Measurements from ENCODE around the gene CCNL1. TPM values are rescaled to one million over a fixed set of nuclear protein-coding genes. Genes with fewer than 3 reads are reported as not detected.
"Not testable (repeated sequence)": the region's sequence is repeated elsewhere in the genome, so short reads cannot be mapped to it uniquely, and the experiment has no call there.

CCNL1 gene
- total RNA-seq, 1 donor from 2014 or later, result 172 TPM

- no peak for DNase-seq (ENCODE audit: low spot score)
These were observed 10.9 kb upstream of the CCNL1 start for GRCh38 chr3:157170861-157171260.

GRCh38 chr3:157167371-157168042 is 7.6 kb upstream of the CCNL1 start:
- no peak for DNase-seq (ENCODE audit: low spot score)

GRCh38 chr3:157166561-157166960 is 6.6 kb upstream of the CCNL1 start:
- DNase-seq (ENCODE audit: low spot score), result no peak

GRCh38 chr3:157166115-157166514 is 6.2 kb upstream of the CCNL1 start:
- no peak for DNase-seq (ENCODE audit: low spot score)

- no peak for DNase-seq (ENCODE audit: low spot score)
These were observed 3.4 kb upstream of the CCNL1 start for GRCh38 chr3:157163217-157163953.

GRCh38 chr3:157162620-157163019 is 2.7 kb upstream of the CCNL1 start:
- not testable (repeated sequence) for DNase-seq (ENCODE audit: low spot score)

- peak; percentile 88 for DNase-seq (ENCODE audit: low spot score)
These were observed 894 bp upstream of the CCNL1 start for GRCh38 chr3:157160658-157161424.

- peak; percentile 74 for DNase-seq (ENCODE audit: low spot score)
These were observed 748 bp downstream of the CCNL1 start for GRCh38 chr3:157159037-157159761.

- no peak for DNase-seq (ENCODE audit: low spot score)
These were observed 2.1 kb downstream of the CCNL1 start for GRCh38 chr3:157157836-157158235.

- DNase-seq (ENCODE audit: low spot score), result no peak
These were observed 2.9 kb downstream of the CCNL1 start for GRCh38 chr3:157156837-157157635.

GRCh38 chr3:157155591-157155990 is 4.4 kb downstream of the CCNL1 start:
- no peak for DNase-seq (ENCODE audit: low spot score)

- no peak for DNase-seq (ENCODE audit: low spot score)
These were observed 5.2 kb downstream of the CCNL1 start for GRCh38 chr3:157154563-157155330.

GRCh38 chr3:157152930-157153329 is 7.0 kb downstream of the CCNL1 start:
- no peak for DNase-seq (ENCODE audit: low spot score)

GRCh38 chr3:157152438-157152837 is 7.5 kb downstream of the CCNL1 start:
- DNase-seq (ENCODE audit: low spot score), result no peak

GRCh38 chr3:157151627-157152026 is 8.3 kb downstream of the CCNL1 start:
- DNase-seq (ENCODE audit: low spot score), result no peak

- no peak for DNase-seq (ENCODE audit: low spot score)
These were observed 8.8 kb downstream of the CCNL1 start for GRCh38 chr3:157151151-157151550.

GRCh38 chr3:157149136-157149696 is 10.7 kb downstream of the CCNL1 start:
- DNase-seq (ENCODE audit: low spot score), result no peak

- no peak for DNase-seq (ENCODE audit: low spot score)
These were observed 11.6 kb downstream of the CCNL1 start for GRCh38 chr3:157148196-157148889.

GRCh38 chr3:157147099-157147803 is 12.7 kb downstream of the CCNL1 start:
- DNase-seq (ENCODE audit: low spot score), result no peak
